IPS-NIHi11 (cell line): ENCODE results near the gene HK2.
"Not testable (repeated sequence)": the region's sequence is repeated elsewhere in the genome, so short reads cannot be mapped to it uniquely, and the experiment has no call there.

Source experiments
- DNase-seq: peaks from one replicate; pipeline ENCODE4 v3.0.0; 2012; ENCODE audit warnings: mixed read lengths, low spot score

Gene HK2

GRCh38 chr2:74833418-74834233, at the start of gene HK2:
Gene HK2 (plus strand): TSS chr2:74834127. CDS start chr2:74834581, 454 bp downstream.
- DNase-seq: peak; percentile 100

GRCh38 chr2:74789271-74789670, 44.7 kb upstream of the HK2 start:
- DNase-seq: no peak

DNA sequence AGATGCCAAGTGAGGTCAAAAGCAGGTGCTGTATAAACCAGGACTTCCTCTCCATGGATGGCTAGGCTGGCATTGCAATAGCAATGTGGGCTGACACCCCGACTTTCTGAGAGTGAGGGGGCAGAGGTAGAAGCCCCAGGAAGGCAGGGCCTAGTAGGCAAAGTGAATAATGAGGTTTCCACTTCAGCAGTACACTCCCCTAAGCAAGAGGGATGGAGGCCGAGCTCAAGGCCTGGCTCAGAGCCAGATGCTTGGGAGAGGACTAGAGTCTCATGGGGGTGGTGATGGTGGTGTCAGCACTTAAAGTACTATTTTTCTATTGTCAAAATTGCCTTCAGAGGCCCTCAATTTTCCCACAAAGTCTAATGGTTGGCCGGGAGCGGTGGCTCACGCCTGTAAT, 41.6 kb upstream of the HK2 start:
- no peak for DNase-seq

- DNase-seq: not testable (repeated sequence)
Measured at GRCh38 chr2:74794878-74795277, 39.0 kb upstream of the HK2 start.

- no peak for DNase-seq
Measured at GRCh38 chr2:74806355-74806839, 27.5 kb upstream of the HK2 start.

DNA sequence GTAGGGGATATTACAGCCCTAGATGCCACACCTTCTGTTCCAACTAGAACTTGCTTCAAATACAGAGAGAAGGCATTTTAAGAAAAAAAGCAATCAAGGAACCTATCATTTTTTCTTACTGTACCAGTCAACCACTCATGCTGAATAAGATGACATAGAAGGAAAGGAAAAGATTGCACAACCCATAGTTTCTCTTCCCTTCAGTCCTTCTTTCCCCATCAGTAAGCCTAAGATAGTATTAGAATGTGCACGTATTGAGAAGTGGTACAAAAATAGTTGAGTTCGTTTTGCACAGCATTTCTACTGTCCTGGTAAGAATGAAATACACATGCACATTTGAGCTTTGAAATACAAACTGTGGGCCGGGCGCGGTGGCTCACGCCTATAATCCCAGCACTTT, 27.0 kb upstream of the HK2 start:
- no peak for DNase-seq

DNA sequence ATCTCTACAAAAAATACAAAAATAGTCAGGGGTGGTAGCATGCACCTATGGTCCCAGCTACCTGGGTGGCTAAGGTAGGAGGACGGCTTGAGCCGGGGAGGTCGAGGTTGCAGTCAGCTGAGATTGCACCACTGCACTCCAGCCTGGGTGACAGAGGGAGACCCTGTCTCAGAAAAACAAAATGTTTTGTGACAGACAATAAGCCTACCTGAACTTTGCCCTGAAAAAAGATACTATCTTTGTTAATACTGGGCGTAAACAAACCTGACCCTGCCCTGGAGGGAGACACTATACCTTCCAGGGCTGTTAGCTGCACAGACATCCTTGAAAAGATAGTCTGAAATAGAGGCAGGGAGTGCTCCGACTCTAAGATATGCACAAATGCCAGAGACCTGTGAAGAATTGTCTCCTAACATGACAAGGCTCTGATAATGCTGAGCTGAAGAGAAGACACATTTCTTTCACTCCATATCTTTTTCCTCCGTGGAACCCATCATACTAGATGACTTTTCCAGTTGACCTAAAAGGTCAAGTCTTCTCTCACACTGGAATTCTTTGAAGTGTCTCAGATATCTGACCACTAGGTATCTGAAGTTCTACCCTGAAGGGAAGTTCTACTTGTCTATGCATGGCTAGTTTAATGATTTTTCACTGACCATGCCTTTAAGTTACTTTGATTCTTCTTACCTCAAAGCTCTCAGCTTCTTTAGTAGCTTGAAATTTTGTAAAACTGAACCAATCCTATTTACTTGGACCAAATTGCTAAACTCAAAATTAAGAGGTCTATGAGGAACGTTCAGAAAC, 20.9 kb upstream of the HK2 start:
- no peak for DNase-seq

- DNase-seq: no peak
Measured at GRCh38 chr2:74814102-74814501, 19.8 kb upstream of the HK2 start.

DNA sequence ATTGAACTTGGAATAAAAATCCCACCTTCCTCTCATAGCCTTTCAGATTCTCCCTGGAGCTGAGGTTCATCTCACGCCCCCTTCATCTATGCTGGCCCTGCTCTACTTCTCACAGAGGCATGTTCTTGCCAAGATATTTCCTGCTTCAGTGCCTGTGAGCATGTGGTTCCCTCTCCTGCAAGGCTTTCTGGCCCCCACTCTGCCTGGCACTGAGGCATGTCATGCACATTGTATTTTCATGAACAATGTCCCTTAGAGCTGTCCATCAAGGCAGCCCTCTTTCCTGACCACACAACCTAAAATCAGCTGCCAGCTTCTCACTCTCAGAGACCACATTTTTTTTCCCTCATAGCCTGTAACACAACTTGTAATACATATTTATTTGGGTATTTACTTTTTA, 18.0 kb upstream of the HK2 start:
- DNase-seq: no peak

GRCh38 chr2:74816540-74817303, 17.2 kb upstream of the HK2 start:
- DNase-seq: no peak

- no peak for DNase-seq
Measured at GRCh38 chr2:74817304-74817675, 16.6 kb upstream of the HK2 start.

- no peak for DNase-seq
Measured at GRCh38 chr2:74819702-74820101, 14.2 kb upstream of the HK2 start.

- DNase-seq: no peak
Measured at GRCh38 chr2:74821177-74822126, 12.5 kb upstream of the HK2 start.

DNA sequence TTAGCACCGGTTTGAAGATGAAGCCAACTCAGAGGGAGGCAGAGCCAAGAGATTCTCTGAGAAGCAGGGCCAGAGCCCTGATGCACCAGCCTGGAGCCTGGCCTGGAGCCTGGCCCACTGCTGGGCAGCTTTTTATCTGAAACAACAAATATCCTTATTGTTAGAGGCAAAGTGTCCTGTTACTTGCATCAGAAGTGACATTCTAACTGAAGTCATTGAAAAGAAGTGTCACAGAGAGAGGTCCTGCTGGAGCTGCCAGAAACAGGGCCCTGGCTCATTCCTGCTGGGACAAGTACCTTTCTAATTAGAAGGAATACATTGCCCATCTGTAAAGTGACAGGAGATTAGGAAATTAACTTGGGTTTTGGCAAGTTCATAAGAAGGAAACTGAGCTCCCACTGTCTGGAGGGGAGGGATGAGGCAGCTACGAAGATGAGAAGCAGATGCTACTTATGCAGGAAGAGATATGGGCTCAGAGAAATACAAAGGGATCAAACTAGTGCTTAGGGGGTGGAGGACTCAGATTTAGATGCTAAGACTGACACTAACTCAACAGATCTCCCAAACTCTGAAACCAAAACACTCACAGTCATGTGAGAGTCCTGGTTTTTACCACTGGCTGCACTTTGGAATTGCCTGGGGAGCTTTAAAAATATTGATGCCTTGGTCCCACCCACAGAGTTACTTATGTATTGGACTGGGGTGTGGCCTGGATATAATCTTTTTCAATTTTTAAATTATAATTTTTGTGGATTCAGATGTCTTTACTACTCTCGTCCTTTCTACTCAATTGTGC, 11.0 kb upstream of the HK2 start:
- no peak for DNase-seq

- DNase-seq: no peak
Measured at GRCh38 chr2:74824679-74825078, 9.2 kb upstream of the HK2 start.

DNA sequence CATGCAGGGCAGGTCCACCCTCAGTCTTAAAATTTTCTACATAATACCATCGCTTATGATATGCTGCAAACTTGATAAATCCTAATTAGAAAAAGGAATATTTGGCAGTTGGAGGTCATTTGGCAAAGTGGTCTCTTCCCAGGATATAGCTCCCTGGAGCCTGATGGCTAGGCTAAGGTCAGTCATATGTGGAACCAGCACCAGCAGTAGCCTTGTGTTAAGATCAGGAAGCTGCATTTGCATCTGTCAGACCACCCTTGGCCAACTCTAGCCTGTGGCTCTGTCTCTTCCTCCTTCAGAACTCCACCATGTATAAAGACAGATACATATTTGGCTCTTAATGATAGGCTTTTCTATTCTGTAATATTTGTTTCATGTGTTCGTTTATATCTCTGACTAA, 5.4 kb upstream of the HK2 start:
- DNase-seq: no peak

- DNase-seq: no peak
Measured at GRCh38 chr2:74831693-74832530, 2.0 kb upstream of the HK2 start.

DNA sequence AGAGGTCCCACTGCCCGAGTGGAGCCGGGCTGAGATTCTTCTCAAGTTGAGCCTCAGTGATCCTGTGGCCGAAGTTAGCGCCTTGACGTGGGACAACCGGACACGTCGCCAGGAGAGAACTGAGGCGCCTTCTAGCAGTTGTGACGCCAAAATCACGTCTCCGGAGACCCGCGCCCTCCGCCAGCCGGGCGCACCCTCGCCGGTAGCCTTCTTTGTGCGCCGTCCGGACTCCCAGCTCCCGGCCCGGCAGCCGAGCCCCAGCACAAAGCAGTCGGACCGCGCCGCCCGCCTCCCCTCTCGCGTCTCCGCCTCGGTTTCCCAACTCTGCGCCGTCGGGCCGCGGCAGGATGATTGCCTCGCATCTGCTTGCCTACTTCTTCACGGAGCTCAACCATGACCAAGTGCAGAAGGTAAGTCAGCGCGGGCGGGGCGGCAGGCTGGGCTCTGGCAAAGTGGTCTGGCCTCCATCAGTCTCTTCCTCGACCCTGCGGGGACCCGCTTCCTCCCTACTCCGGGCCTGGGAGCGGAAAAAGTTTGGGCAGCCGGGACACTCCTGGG, 386 bp downstream of the HK2 start:
- not testable (repeated sequence) for DNase-seq
